Measurements from ENCODE around the gene ROGDI. TPM values are rescaled to one million over a fixed set of nuclear protein-coding genes. Genes with fewer than 3 reads are reported as not detected.

ROGDI gene
- total and polyA plus RNA-seq, 9 of the 15 experiments (the other 6 are each of a cell fraction or from before 2014, with no cell fraction given), result 0.97 to 37.3 (median 16.5) TPM

DNA sequence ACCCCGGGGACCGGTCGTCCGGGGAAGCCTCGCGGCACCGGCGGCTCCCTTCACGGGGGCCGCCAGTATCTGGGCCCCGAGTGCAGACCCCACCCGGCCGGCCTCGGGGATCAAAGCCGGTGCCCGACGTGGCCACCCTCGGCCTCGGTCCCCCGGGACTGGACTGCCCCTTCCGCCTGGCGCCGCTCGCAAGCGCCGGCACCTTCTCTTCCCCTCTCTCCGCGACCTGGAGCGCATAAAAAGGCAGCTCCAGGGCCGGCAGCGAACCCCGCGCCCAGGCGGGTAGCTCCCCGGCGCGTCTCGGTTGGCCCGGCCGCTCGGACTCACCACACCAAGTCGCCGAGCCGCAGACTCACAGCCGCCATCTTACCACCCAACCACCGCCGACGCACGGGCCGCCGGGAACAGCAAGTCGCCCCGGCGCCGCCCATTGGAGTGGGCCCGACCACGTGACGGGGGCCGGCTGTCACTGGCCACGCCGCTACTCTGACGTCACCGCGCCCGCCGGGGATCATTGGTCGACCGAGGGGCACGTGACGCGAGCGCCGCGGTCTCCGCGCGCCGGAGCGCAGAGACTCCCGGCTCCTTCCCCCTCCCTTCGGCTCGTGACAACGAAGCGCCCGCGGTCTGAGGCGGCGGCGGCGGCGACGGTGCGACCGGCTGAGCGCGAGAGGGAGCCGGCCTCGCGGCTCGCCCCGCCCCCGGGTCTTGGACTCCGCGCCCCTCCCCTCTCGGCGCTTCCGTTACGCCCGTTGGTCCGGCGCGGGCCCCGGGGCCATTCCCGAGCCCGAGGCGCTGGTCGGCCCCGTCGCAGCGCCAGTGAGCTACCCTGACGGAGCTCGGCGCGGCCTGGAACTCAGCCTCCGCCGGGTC, 44.7 kb upstream of the ROGDI start, which contains the start of the genes GLYR1 and UBN1 (continued):
- no peak; the same call in 1 of the 2 replicates for TF ChIP-seq HMGXB4 (CRISPR knock-in tag; IDR thresholded peaks at IDR 0.05)
- no peak for TF ChIP-seq STAT6 (CRISPR knock-in tag; IDR thresholded peaks at IDR 0.05)
- no peak for TF ChIP-seq ZKSCAN1 (IDR thresholded peaks at IDR 0.05; ENCODE audit: low read depth, low read length)
- TF ChIP-seq, protein P1, sequence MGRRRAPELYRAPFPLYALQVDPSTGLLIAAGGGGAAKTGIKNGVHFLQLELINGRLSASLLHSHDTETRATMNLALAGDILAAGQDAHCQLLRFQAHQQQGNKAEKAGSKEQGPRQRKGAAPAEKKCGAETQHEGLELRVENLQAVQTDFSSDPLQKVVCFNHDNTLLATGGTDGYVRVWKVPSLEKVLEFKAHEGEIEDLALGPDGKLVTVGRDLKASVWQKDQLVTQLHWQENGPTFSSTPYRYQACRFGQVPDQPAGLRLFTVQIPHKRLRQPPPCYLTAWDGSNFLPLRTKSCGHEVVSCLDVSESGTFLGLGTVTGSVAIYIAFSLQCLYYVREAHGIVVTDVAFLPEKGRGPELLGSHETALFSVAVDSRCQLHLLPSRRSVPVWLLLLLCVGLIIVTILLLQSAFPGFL (CRISPR knock-in tag; IDR thresholded peaks at IDR 0.05), result no peak
- TF ChIP-seq, protein P2, sequence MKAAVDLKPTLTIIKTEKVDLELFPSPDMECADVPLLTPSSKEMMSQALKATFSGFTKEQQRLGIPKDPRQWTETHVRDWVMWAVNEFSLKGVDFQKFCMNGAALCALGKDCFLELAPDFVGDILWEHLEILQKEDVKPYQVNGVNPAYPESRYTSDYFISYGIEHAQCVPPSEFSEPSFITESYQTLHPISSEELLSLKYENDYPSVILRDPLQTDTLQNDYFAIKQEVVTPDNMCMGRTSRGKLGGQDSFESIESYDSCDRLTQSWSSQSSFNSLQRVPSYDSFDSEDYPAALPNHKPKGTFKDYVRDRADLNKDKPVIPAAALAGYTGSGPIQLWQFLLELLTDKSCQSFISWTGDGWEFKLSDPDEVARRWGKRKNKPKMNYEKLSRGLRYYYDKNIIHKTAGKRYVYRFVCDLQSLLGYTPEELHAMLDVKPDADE (conservative IDR thresholded peaks at IDR 0.05; ENCODE audit: control insufficient read depth, low read depth, low read length), result peak; percentile 54; the same call in 1 of the 2 replicates
- TF ChIP-seq HDAC8 (tag; IDR thresholded peaks at IDR 0.05), result no peak
- TF ChIP-seq, protein P3, sequence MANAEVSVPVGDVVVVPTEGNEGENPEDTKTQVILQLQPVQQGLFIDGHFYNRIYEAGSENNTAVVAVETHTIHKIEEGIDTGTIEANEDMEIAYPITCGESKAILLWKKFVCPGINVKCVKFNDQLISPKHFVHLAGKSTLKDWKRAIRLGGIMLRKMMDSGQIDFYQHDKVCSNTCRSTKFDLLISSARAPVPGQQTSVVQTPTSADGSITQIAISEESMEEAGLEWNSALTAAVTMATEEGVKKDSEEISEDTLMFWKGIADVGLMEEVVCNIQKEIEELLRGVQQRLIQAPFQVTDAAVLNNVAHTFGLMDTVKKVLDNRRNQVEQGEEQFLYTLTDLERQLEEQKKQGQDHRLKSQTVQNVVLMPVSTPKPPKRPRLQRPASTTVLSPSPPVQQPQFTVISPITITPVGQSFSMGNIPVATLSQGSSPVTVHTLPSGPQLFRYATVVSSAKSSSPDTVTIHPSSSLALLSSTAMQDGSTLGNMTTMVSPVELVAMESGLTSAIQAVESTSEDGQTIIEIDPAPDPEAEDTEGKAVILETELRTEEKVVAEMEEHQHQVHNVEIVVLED (CRISPR knock-in tag; IDR thresholded peaks at IDR 0.05), result peak; percentile 92
- TF ChIP-seq CBFB (CRISPR knock-in tag; IDR thresholded peaks at IDR 0.05), result no peak
- TF ChIP-seq DIDO1 (tag; IDR thresholded peaks at IDR 0.05; ENCODE audit: low read depth), result no peak

Measured in K562 (cell line).